HepG2 (cell line): ENCODE data around the gene AOX1. TPM values are rescaled to one million over a fixed set of nuclear protein-coding genes. Genes with fewer than 3 reads are reported as not detected.

ENCODE experiments used
- ARHGAP35 ChIP-seq: sonication (generic); formaldehyde crosslinking; IDR thresholded peaks from 2 replicates; pipeline ENCODE4 v1.9.0; 2022; ENCODE audit warnings: mild to moderate bottlenecking, inconsistent platforms, moderate library complexity, missing genetic modification reagents, borderline replicate concordance
- CC2D1A ChIP-seq: sonication (generic); formaldehyde crosslinking; IDR thresholded peaks from 2 replicates; pipeline ENCODE4 v1.8.1; 2023; ENCODE audit warnings: mild to moderate bottlenecking, missing genetic modification reagents
- E2F2 ChIP-seq: sonication (generic); formaldehyde crosslinking; IDR thresholded peaks from 2 replicates; pipeline ENCODE4 v1.4.0; 2020; ENCODE audit warnings: missing genetic modification reagents, borderline replicate concordance
- ESRRA ChIP-seq: sonication (generic); formaldehyde crosslinking; IDR thresholded peaks from 2 replicates; pipeline ENCODE4 v1.5.1; 2020; ENCODE audit warnings: mild to moderate bottlenecking, low read depth, missing genetic modification reagents
- FOXA1 ChIP-seq, 2 experiments: fragments of 450-650 bp in 1 of 2; sonication (generic) in 1 of 2; formaldehyde crosslinking in 1 of 2; IDR thresholded peaks; 2 replicates each; pipeline versions ENCODE4 v1.4.0 to v1.6.1; 2016 to 2020; ENCODE audit warnings: missing genetic modification reagents in 1 of 2
- HDAC1 ChIP-seq: sonication (generic); formaldehyde crosslinking; IDR thresholded peaks from 2 replicates; pipeline ENCODE4 v1.5.1; 2020; ENCODE audit warnings: mild to moderate bottlenecking, missing genetic modification reagents
- IRF2 ChIP-seq: IDR thresholded peaks from 2 replicates; pipeline ENCODE4 v1.6.1; 2018; ENCODE audit warnings: missing genetic modification reagents, missing compliant biosample characterization
- KDM2A ChIP-seq: sonication (generic); formaldehyde crosslinking; IDR thresholded peaks from 2 replicates; pipeline ENCODE4 v1.4.0; 2020; ENCODE audit warnings: low read depth, missing genetic modification reagents, borderline replicate concordance
- KLF6 ChIP-seq: IDR thresholded peaks from 2 replicates; pipeline ENCODE4 v1.8.0; 2016; ENCODE audit warnings: missing biosample characterization, missing genetic modification reagents
- MAF1 ChIP-seq: sonication (generic); formaldehyde crosslinking; IDR thresholded peaks from 2 replicates; pipeline ENCODE4 v1.5.0; 2020; ENCODE audit warnings: missing genetic modification reagents, borderline replicate concordance
- MEF2D ChIP-seq: sonication (generic); formaldehyde crosslinking; IDR thresholded peaks from 2 replicates; pipeline ENCODE4 v1.5.1; 2020; ENCODE audit warnings: mild to moderate bottlenecking, missing genetic modification reagents
- NONO ChIP-seq, 2 experiments: fragments of 450-650 bp in 1 of 2; sonication (generic) in 1 of 2; formaldehyde crosslinking in 1 of 2; IDR thresholded peaks in 1 of 2; conservative IDR thresholded peaks in 1 of 2; 2 replicates each; pipeline versions ENCODE4 v1.6.1 to v1.8.0; 2017 to 2022; ENCODE audit warnings: mild to moderate bottlenecking in 1 of 2, missing genetic modification reagents in 1 of 2, moderate library complexity in 1 of 2
- RARA ChIP-seq: IDR thresholded peaks from 2 replicates; pipeline ENCODE4 v1.6.1; 2016; ENCODE audit warnings: missing genetic modification reagents, missing compliant biosample characterization
- RCOR2 ChIP-seq: IDR thresholded peaks from 2 replicates; pipeline ENCODE4 v1.6.1; 2016; ENCODE audit warnings: missing biosample characterization, missing genetic modification reagents
- REXO4 ChIP-seq: sonication (generic); formaldehyde crosslinking; IDR thresholded peaks from 2 replicates; pipeline ENCODE4 v1.8.0; 2022; ENCODE audit warnings: missing genetic modification reagents, mild to moderate bottlenecking, borderline replicate concordance
- RXRB ChIP-seq: IDR thresholded peaks from 2 replicates; pipeline ENCODE4 v1.6.1; 2016; ENCODE audit warnings: borderline replicate concordance, missing genetic modification reagents, missing compliant biosample characterization
- SAP130 ChIP-seq: IDR thresholded peaks from 2 replicates; pipeline ENCODE4 v1.6.1; 2016; ENCODE audit warnings: low read depth
- SATB2 ChIP-seq: sonication (generic); formaldehyde crosslinking; IDR thresholded peaks from 2 replicates; pipeline ENCODE4 v1.5.0; 2020; ENCODE audit warnings: missing genetic modification reagents
- SOX6 ChIP-seq, 2 experiments: fragments of 450-650 bp in 1 of 2; sonication (generic) in 1 of 2; formaldehyde crosslinking in 1 of 2; IDR thresholded peaks; 2 replicates each; pipeline versions ENCODE4 v1.4.0 to v1.6.1; 2017 to 2020; ENCODE audit warnings: antibody characterized with exemption in 1 of 2, mild to moderate bottlenecking in 1 of 2, missing genetic modification reagents in 1 of 2
- TBP ChIP-seq: sonication (generic); formaldehyde crosslinking; IDR thresholded peaks from 2 replicates; pipeline ENCODE4 v1.5.0; 2020; ENCODE audit warnings: missing genetic modification reagents
- TCF7 ChIP-seq: sonication (generic); IDR thresholded peaks from 2 replicates; pipeline ENCODE4 v1.6.1; 2016; ENCODE audit warnings: antibody characterized with exemption, low read depth
- TSC22D2 ChIP-seq: sonication (generic); formaldehyde crosslinking; IDR thresholded peaks from 2 replicates; pipeline ENCODE4 v1.5.1; 2020; ENCODE audit warnings: missing genetic modification reagents, mild to moderate bottlenecking, borderline replicate concordance
- ZFYVE20 ChIP-seq: sonication (generic); formaldehyde crosslinking; IDR thresholded peaks from 2 replicates; pipeline ENCODE4 v1.8.0; 2023; ENCODE audit warnings: low read depth, mild to moderate bottlenecking, moderate library complexity, missing genetic modification reagents, borderline replicate concordance
- ZNF101 ChIP-seq: sonication (generic); formaldehyde crosslinking; IDR thresholded peaks from 2 replicates; pipeline ENCODE4 v1.4.0; 2020; ENCODE audit warnings: mild to moderate bottlenecking, low read depth, missing genetic modification reagents, borderline replicate concordance
- ZNF24 ChIP-seq: fragments of 450-650 bp; IDR thresholded peaks from 2 replicates; pipeline ENCODE4 v1.6.1; 2017; ENCODE audit warnings: antibody characterized with exemption, mild to moderate bottlenecking
- ZNF432 ChIP-seq: sonication (generic); formaldehyde crosslinking; IDR thresholded peaks from 2 replicates; pipeline ENCODE4 v1.5.0; 2020; ENCODE audit warnings: missing genetic modification reagents, mild to moderate bottlenecking, borderline replicate concordance
- ZNF556 ChIP-seq: sonication (generic); formaldehyde crosslinking; IDR thresholded peaks from 2 replicates; pipeline ENCODE4 v1.4.0; 2020; ENCODE audit warnings: mild to moderate bottlenecking, missing genetic modification reagents, borderline replicate concordance
- ZNF607 ChIP-seq: sonication (generic); formaldehyde crosslinking; IDR thresholded peaks from 2 replicates; pipeline ENCODE4 v1.5.1; 2020; ENCODE audit warnings: missing genetic modification reagents, mild to moderate bottlenecking, borderline replicate concordance
- ZNF614 ChIP-seq: IDR thresholded peaks from 2 replicates; pipeline ENCODE4 v1.6.1; 2018; ENCODE audit warnings: missing biosample characterization, missing genetic modification reagents, inconsistent platforms, borderline replicate concordance
- ZNF709 ChIP-seq: sonication (generic); formaldehyde crosslinking; IDR thresholded peaks from 2 replicates; pipeline ENCODE4 v1.5.0; 2020; ENCODE audit warnings: mild to moderate bottlenecking, missing genetic modification reagents
- ZNF713 ChIP-seq: sonication (generic); formaldehyde crosslinking; IDR thresholded peaks from 2 replicates; pipeline ENCODE4 v1.4.0; 2020; ENCODE audit warnings: mild to moderate bottlenecking, missing genetic modification reagents
- polyA plus RNA-seq, 8 experiments: library from polyadenylated mRNA; depleted of rRNA in 3 of 8; stranded (reverse) in 7 of 8; unstranded in 1 of 8; fragments of >200 nt; fragmentation: Illumina TruSeq in 4 of 8; extraction: Trizol in 4 of 8; gene quantifications; 2 replicates each; pipeline versions ENCODE4 v1.2.1 to v1.2.3, GENCODE V29; 2011 to 2016; ENCODE audit warnings: low read depth in 4 of 8, missing spikeins in 1 of 8, mixed read lengths in 1 of 8; ENCODE audit not compliant: insufficient read depth in 1 of 8
- total RNA-seq, 5 experiments: library from RNA; depleted of rRNA; stranded (reverse); fragments of >200 nt; fragmentation: Illumina TruSeq; extraction: Trizol; gene quantifications; 2 replicates each; pipeline ENCODE4 v1.2.3, GENCODE V29; 2016; ENCODE audit warnings: low read depth in 1 of 5
- TF ChIP-seq, protein P1 (sequence below): sonication (generic); formaldehyde crosslinking; IDR thresholded peaks from 2 replicates; pipeline ENCODE4 v1.4.0; 2020; ENCODE audit warnings: missing genetic modification reagents

The AOX1 gene
- total and polyA plus RNA-seq, 2 of the 13 experiments (the other 11 are each of a cell fraction or from before 2014, with no cell fraction given), result 9.2 to 18.0 TPM

DNA sequence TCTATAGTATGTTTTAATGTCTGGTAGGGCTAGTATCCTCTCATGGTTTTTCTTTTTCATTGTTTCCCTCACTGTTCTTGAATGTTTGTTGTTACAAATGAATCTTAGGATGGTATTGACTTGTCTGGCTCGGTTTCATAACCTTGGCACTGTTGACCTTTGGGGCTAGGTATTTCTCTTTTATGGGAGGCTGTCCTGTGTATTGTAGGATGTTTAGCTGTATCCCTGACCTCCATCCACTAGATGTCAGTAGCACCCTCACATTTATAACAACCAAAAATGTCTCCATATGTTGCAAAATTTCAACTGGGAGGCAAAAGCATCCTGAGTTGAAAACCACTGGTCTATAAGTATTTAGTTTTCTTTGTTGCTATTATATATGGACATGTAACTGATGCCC lies 7.0 kb upstream of the AOX1 start (continued):
- TF ChIP-seq ESRRA (CRISPR knock-in tag) (0 out of 2 replicates have a peak, but pooled peaks have one; percentile 64), FOXA1 (IDR thresholded peaks at IDR 0.05) (peak; percentile 81), FOXA1 (CRISPR knock-in tag; IDR thresholded peaks at IDR 0.05) (peak; percentile 84), ZNF713 (no peak), MAF1 (CRISPR knock-in tag) (no peak), HDAC1 (CRISPR knock-in tag) (0 out of 2 replicates have a peak, but pooled peaks have one; percentile 33), CC2D1A (CRISPR knock-in tag) (no peak), SATB2 (no peak), ZNF24 (0 out of 2 replicates have a peak, but pooled peaks have one; percentile 35), IRF2 (CRISPR knock-in tag) (peak; percentile 44; the same call in 1 of the 2 replicates), KDM2A (CRISPR knock-in tag) (no peak), ZNF614 (CRISPR knock-in tag) (peak; percentile 60), E2F2 (CRISPR knock-in tag) (no peak), TSC22D2 (CRISPR knock-in tag) (peak; percentile 43; the same call in 1 of the 2 replicates), ZNF607 (CRISPR knock-in tag) (no peak), ZNF432 (CRISPR knock-in tag) (no peak), ZNF556 (CRISPR knock-in tag) (no peak), RARA (CRISPR knock-in tag) (peak; percentile 91), ZNF709 (CRISPR knock-in tag) (no peak), RXRB (CRISPR knock-in tag) (peak; percentile 65; the same call in 1 of the 2 replicates), ZNF101 (CRISPR knock-in tag) (no peak), REXO4 (CRISPR knock-in tag) (no peak), NONO (IDR thresholded peaks at IDR 0.05) (no peak), NONO (CRISPR knock-in tag; conservative IDR thresholded peaks at IDR 0.05) (0 out of 2 replicates have a peak, but pooled peaks have one; percentile 24), ARHGAP35 (no peak), MEF2D (0 out of 2 replicates have a peak, but pooled peaks have one; percentile 71), TBP (no peak), SOX6 (IDR thresholded peaks at IDR 0.05) (no peak), SOX6 (CRISPR knock-in tag; IDR thresholded peaks at IDR 0.05) (peak; percentile 86), RCOR2 (CRISPR knock-in tag) (0 out of 2 replicates have a peak, but pooled peaks have one; percentile 50), ZFYVE20 (CRISPR knock-in tag) (no peak), TCF7 (peak; percentile 36; the same call in 1 of the 2 replicates), KLF6 (CRISPR knock-in tag) (peak; percentile 51; the same call in 1 of the 2 replicates), SAP130 (CRISPR knock-in tag) (peak; percentile 50; the same call in 1 of the 2 replicates)
- TF ChIP-seq, protein P1, sequence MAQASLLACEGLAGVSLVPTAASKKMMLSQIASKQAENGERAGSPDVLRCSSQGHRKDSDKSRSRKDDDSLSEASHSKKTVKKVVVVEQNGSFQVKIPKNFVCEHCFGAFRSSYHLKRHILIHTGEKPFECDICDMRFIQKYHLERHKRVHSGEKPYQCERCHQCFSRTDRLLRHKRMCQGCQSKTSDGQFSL (CRISPR knock-in tag), result no peak
